Measurements from ENCODE around the gene ABCA4. TPM values are rescaled to one million over a fixed set of nuclear protein-coding genes. Genes with fewer than 3 reads are reported as not detected.

Gene ABCA4
- total RNA-seq, 1 experiment from 2014 or later: 0.09 TPM

DNA sequence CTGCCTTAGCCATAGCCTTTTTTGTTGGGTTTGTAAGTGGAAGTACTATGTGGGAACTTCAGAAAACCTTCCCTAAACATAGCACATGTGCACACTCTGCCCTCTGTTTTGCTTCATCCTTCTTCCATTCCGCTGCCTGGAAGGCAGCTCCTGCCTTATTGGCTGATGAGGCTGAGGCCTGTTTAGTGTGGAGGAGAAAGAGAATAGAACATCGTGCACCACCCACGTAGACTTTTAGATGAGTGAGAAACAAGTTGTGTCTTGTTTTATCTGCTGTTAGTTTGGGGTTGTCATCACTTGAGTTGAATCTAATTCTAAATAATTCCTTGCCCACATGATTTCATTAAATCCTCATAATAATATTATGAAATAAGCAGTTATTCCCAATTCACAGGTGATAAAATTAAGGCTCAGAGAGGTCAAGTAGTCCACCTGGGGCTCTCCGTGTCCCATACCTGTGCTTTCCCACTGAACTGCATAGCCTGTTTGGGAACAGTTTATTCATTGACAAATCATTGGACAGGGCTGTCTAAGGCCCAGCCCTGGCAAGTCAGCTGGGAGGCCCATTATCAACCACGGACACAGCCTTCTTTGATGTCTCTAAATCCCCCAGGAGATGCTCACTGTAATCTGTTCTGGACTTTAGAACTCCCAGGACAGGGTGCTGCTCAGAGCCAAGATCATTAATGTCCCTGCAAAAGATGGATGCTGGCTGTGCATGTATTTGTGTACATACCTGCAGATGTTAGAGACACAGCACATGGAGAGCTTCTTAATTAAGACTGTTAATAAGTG lies 93.0 kb downstream of the ABCA4 start (continued):
- TF ChIP-seq, protein P1, sequence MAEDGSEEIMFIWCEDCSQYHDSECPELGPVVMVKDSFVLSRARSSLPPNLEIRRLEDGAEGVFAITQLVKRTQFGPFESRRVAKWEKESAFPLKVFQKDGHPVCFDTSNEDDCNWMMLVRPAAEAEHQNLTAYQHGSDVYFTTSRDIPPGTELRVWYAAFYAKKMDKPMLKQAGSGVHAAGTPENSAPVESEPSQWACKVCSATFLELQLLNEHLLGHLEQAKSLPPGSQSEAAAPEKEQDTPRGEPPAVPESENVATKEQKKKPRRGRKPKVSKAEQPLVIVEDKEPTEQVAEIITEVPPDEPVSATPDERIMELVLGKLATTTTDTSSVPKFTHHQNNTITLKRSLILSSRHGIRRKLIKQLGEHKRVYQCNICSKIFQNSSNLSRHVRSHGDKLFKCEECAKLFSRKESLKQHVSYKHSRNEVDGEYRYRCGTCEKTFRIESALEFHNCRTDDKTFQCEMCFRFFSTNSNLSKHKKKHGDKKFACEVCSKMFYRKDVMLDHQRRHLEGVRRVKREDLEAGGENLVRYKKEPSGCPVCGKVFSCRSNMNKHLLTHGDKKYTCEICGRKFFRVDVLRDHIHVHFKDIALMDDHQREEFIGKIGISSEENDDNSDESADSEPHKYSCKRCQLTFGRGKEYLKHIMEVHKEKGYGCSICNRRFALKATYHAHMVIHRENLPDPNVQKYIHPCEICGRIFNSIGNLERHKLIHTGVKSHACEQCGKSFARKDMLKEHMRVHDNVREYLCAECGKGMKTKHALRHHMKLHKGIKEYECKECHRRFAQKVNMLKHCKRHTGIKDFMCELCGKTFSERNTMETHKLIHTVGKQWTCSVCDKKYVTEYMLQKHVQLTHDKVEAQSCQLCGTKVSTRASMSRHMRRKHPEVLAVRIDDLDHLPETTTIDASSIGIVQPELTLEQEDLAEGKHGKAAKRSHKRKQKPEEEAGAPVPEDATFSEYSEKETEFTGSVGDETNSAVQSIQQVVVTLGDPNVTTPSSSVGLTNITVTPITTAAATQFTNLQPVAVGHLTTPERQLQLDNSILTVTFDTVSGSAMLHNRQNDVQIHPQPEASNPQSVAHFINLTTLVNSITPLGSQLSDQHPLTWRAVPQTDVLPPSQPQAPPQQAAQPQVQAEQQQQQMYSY (CRISPR knock-in tag; IDR thresholded peaks at IDR 0.05): no peak

DNA sequence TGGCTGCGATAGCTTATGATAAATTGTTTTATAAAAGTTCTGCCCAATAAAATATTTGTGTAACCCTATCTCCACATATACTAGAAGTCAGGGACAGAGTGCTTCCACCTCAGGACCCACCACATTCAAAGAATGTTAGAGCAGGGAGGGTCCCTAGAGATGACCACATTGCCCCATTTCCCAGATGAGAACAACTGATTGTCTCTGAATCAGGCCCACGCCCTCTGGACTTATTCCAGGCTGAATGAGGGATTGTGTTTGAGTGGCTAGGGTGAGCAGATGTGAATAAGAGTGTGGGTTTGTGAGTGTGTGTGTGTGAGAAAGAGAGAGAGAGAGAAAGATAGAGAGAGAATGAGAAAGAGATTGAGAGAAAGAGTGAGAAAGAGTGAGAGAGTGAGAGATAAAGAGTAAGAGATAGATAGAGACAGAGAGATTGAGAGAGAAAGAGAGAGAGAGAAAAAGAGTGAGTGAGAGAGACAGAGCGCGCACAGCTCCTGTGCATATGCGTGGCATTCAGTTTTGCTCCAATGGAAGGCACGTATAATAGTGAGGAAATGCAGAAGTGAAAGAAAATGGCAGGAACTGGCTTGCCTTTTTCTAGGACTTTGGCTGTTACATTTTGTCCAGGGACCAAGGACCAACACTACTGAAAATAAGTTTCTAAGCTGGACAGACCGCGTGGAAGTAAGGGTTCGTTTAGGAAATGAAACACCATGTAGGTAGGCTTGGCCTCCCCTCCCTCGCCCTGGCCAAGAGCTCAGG lies 94.1 kb downstream of the ABCA4 start:
- Mint-ChIP-seq H3K4me3 (no peak overlapping the region), H3K9me3 (no peaks in the 10 kb centered on the region), H3K27ac (no peak overlapping the region), H3K36me3 (no peaks in the 10 kb centered on the region), H3K27me3 (ENCODE audit: low read depth) (no peaks in the 10 kb centered on the region; the same call in 1 of the 2 replicates), H3K4me1 (peaks cover 25% of the 10 kb centered on the region)
- CTCF ChIA-PET: interaction anchor here (0.7 to 3.8 kb wide), 17 partner anchors 8 to 309 kb away, joined by 3 to 61 read pairs (median 13); partner anchors contain the start of genes ARHGAP29 and GCLM
- POLR2A ChIA-PET: no interaction called here
- no peak for ATAC-seq
- no peak for DNase-seq (ENCODE audit: low spot score)
- no peak for TF ChIP-seq FOXJ3 (CRISPR knock-in tag; IDR thresholded peaks at IDR 0.05; ENCODE audit: borderline replicate concordance)
- no peak for TF ChIP-seq MYBL2 (CRISPR knock-in tag; IDR thresholded peaks at IDR 0.05)
- TF ChIP-seq ATF2 (CRISPR knock-in tag; IDR thresholded peaks at IDR 0.05; ENCODE audit: borderline replicate concordance, low read depth): no peak
- no peak for TF ChIP-seq RORB (CRISPR knock-in tag; IDR thresholded peaks at IDR 0.05)
- no peak for TF ChIP-seq JUN (CRISPR knock-in tag; IDR thresholded peaks at IDR 0.05)
- TF ChIP-seq, protein P2, sequence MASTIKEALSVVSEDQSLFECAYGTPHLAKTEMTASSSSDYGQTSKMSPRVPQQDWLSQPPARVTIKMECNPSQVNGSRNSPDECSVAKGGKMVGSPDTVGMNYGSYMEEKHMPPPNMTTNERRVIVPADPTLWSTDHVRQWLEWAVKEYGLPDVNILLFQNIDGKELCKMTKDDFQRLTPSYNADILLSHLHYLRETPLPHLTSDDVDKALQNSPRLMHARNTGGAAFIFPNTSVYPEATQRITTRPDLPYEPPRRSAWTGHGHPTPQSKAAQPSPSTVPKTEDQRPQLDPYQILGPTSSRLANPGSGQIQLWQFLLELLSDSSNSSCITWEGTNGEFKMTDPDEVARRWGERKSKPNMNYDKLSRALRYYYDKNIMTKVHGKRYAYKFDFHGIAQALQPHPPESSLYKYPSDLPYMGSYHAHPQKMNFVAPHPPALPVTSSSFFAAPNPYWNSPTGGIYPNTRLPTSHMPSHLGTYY (CRISPR knock-in tag; IDR thresholded peaks at IDR 0.05): no peak
- TF ChIP-seq, protein P3, sequence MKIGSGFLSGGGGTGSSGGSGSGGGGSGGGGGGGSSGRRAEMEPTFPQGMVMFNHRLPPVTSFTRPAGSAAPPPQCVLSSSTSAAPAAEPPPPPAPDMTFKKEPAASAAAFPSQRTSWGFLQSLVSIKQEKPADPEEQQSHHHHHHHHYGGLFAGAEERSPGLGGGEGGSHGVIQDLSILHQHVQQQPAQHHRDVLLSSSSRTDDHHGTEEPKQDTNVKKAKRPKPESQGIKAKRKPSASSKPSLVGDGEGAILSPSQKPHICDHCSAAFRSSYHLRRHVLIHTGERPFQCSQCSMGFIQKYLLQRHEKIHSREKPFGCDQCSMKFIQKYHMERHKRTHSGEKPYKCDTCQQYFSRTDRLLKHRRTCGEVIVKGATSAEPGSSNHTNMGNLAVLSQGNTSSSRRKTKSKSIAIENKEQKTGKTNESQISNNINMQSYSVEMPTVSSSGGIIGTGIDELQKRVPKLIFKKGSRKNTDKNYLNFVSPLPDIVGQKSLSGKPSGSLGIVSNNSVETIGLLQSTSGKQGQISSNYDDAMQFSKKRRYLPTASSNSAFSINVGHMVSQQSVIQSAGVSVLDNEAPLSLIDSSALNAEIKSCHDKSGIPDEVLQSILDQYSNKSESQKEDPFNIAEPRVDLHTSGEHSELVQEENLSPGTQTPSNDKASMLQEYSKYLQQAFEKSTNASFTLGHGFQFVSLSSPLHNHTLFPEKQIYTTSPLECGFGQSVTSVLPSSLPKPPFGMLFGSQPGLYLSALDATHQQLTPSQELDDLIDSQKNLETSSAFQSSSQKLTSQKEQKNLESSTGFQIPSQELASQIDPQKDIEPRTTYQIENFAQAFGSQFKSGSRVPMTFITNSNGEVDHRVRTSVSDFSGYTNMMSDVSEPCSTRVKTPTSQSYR (CRISPR knock-in tag; IDR thresholded peaks at IDR 0.05): no peak
- TF ChIP-seq NFE2L1 (CRISPR knock-in tag; IDR thresholded peaks at IDR 0.05): no peak
- TF ChIP-seq TEAD4 (CRISPR knock-in tag; IDR thresholded peaks at IDR 0.05): no peak
- TF ChIP-seq, protein P4, sequence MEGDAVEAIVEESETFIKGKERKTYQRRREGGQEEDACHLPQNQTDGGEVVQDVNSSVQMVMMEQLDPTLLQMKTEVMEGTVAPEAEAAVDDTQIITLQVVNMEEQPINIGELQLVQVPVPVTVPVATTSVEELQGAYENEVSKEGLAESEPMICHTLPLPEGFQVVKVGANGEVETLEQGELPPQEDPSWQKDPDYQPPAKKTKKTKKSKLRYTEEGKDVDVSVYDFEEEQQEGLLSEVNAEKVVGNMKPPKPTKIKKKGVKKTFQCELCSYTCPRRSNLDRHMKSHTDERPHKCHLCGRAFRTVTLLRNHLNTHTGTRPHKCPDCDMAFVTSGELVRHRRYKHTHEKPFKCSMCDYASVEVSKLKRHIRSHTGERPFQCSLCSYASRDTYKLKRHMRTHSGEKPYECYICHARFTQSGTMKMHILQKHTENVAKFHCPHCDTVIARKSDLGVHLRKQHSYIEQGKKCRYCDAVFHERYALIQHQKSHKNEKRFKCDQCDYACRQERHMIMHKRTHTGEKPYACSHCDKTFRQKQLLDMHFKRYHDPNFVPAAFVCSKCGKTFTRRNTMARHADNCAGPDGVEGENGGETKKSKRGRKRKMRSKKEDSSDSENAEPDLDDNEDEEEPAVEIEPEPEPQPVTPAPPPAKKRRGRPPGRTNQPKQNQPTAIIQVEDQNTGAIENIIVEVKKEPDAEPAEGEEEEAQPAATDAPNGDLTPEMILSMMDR (IDR thresholded peaks at IDR 0.05): no peak
- TF ChIP-seq PRRX2 (CRISPR knock-in tag; IDR thresholded peaks at IDR 0.05): no peak
- no peak for TF ChIP-seq HMGA2 (CRISPR knock-in tag; IDR thresholded peaks at IDR 0.05)
- no peak for TF ChIP-seq HMGXB4 (CRISPR knock-in tag; IDR thresholded peaks at IDR 0.05)
- TF ChIP-seq, protein P5, sequence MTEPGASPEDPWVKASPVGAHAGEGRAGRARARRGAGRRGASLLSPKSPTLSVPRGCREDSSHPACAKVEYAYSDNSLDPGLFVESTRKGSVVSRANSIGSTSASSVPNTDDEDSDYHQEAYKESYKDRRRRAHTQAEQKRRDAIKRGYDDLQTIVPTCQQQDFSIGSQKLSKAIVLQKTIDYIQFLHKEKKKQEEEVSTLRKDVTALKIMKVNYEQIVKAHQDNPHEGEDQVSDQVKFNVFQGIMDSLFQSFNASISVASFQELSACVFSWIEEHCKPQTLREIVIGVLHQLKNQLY (CRISPR knock-in tag; IDR thresholded peaks at IDR 0.05): no peak
- TF ChIP-seq ZNF512 (CRISPR knock-in tag; IDR thresholded peaks at IDR 0.05; ENCODE audit: borderline replicate concordance): no peak
- TF ChIP-seq ZMAT4 (CRISPR knock-in tag; IDR thresholded peaks at IDR 0.05): no peak

Data from WTC11 (cell line).